HL-60 (cell line): ENCODE results near the gene SHANK3.

ENCODE experiments used
- CTCF ChIP-seq: IDR thresholded peaks from one replicate; pipeline ENCODE4 v1.5.1; 2011; ENCODE audit warnings: low read length, control low read depth, inconsistent platforms; ENCODE audit not compliant: insufficient read depth
- GABPA ChIP-seq: IDR thresholded peaks from 2 replicates; pipeline ENCODE4 v1.6.1; 2012; ENCODE audit warnings: low read depth
- POLR2AphosphoS5 ChIP-seq: IDR thresholded peaks from 2 replicates; pipeline ENCODE4 v1.6.1; 2012; ENCODE audit warnings: low read depth
- REST ChIP-seq: IDR thresholded peaks from 2 replicates; pipeline ENCODE4 v1.6.1; 2012; ENCODE audit warnings: low read depth; ENCODE audit not compliant: insufficient replicate concordance
- SPI1 ChIP-seq: IDR thresholded peaks from 2 replicates; pipeline ENCODE4 v1.6.1; 2012; ENCODE audit warnings: low read depth, mild to moderate bottlenecking, borderline replicate concordance

- TF ChIP-seq CTCF = no peak
- no peak for TF ChIP-seq POLR2AphosphoS5
- no peak for TF ChIP-seq REST
- TF ChIP-seq SPI1 = no peak
- no peak for TF ChIP-seq GABPA
Measured at GRCh38 chr22:50686794-50687193, 14.2 kb downstream of the SHANK3 start.
